KMS-11 (cell line): ENCODE results near the gene KCNQ2.

Source experiments
- H2AFZ ChIP-seq: fragments of 200-600 bp; sonication (generic); 2 replicates; pipeline ENCODE4 v1.6.1; 2016; ENCODE audit warnings: antibody characterized with exemption, mixed run types, low read depth
- H3K27ac ChIP-seq: fragments of 200-600 bp; sonication (generic); 2 replicates; pipeline ENCODE4 v1.6.1; 2016; ENCODE audit warnings: mild to moderate bottlenecking, mixed run types
- H3K27me3 ChIP-seq: fragments of 200-600 bp; sonication (generic); 2 replicates; pipeline ENCODE4 v1.6.1; 2017; ENCODE audit warnings: mild to moderate bottlenecking, low read depth, mixed run types, moderate library complexity; ENCODE audit not compliant: insufficient read depth
- H3K36me3 ChIP-seq: fragments of 200-600 bp; sonication (generic); 2 replicates; pipeline ENCODE4 v1.6.1; 2017; ENCODE audit warnings: mild to moderate bottlenecking, mixed run types; ENCODE audit not compliant: insufficient read depth
- H3K4me1 ChIP-seq: fragments of 200-600 bp; sonication (generic); 2 replicates; pipeline ENCODE4 v1.6.1; 2016; ENCODE audit warnings: mild to moderate bottlenecking, low read depth, mixed run types; ENCODE audit not compliant: poor library complexity, severe bottlenecking
- H3K4me2 ChIP-seq: fragments of 200-600 bp; sonication (generic); 2 replicates; pipeline ENCODE4 v1.7.0; 2016; ENCODE audit warnings: mild to moderate bottlenecking, mixed run types
- H3K4me3 ChIP-seq: fragments of 200-600 bp; sonication (generic); IDR thresholded peaks from 2 replicates; pipeline ENCODE4 v1.6.1; 2017; ENCODE audit warnings: low read depth, low read length, mixed read lengths; ENCODE audit not compliant: insufficient read depth
- H3K79me2 ChIP-seq: fragments of 200-600 bp; sonication (generic); 2 replicates; pipeline ENCODE4 v1.6.1; 2016; ENCODE audit warnings: low read depth, mixed run types; ENCODE audit not compliant: insufficient read depth
- H3K9ac ChIP-seq: fragments of 200-600 bp; sonication (generic); 2 replicates; pipeline ENCODE4 v1.6.1; 2016; ENCODE audit warnings: mild to moderate bottlenecking, mixed run types
- H4K20me1 ChIP-seq: fragments of 200-600 bp; sonication (generic); 2 replicates; pipeline ENCODE4 v1.6.1; 2016; ENCODE audit warnings: mild to moderate bottlenecking, mixed run types; ENCODE audit not compliant: insufficient read depth
- TF ChIP-seq, protein P1 (sequence below): fragments of 200-600 bp; sonication (generic); conservative IDR thresholded peaks from 2 replicates; pipeline ENCODE4 v1.6.1; 2017; ENCODE audit warnings: low read depth, mild to moderate bottlenecking, antibody characterized with exemption, low read length, moderate library complexity, mixed read lengths

Gene KCNQ2

DNA sequence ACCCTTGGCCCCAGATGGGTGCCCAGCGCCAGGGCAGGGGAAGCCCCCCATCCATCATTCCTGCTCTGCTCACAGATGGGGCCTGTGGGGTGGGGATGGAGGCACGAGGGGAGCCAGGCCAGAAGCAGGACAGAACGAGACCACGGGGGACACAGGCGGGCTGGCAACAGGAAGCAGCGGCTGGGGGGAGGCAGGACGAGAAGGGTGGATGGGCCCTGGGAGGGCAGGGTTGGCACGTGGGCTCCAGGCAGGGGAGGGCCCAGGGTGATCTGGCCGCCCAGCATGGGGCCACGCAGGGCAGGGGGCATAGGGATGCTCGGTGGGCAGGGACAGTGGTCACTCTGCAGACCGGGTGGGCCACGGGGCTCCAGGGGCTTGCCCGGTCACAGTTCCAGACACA lies 41.6 kb downstream of the KCNQ2 start:
- Histone ChIP-seq H2AFZ (no peak overlapping the region), H4K20me1 (no peaks in the 10 kb centered on the region), H3K4me1 (no peaks in the 10 kb centered on the region), H3K27ac (no peak overlapping the region), H3K79me2 (no peaks in the 10 kb centered on the region), H3K36me3 (no peaks in the 10 kb centered on the region), H3K4me2 (no peak overlapping the region), H3K9ac (no peak overlapping the region), H3K4me3 (no peak overlapping the region), H3K27me3 (peaks cover 83% of the 10 kb centered on the region)
- TF ChIP-seq, protein P1, sequence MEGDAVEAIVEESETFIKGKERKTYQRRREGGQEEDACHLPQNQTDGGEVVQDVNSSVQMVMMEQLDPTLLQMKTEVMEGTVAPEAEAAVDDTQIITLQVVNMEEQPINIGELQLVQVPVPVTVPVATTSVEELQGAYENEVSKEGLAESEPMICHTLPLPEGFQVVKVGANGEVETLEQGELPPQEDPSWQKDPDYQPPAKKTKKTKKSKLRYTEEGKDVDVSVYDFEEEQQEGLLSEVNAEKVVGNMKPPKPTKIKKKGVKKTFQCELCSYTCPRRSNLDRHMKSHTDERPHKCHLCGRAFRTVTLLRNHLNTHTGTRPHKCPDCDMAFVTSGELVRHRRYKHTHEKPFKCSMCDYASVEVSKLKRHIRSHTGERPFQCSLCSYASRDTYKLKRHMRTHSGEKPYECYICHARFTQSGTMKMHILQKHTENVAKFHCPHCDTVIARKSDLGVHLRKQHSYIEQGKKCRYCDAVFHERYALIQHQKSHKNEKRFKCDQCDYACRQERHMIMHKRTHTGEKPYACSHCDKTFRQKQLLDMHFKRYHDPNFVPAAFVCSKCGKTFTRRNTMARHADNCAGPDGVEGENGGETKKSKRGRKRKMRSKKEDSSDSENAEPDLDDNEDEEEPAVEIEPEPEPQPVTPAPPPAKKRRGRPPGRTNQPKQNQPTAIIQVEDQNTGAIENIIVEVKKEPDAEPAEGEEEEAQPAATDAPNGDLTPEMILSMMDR: no peak

DNA sequence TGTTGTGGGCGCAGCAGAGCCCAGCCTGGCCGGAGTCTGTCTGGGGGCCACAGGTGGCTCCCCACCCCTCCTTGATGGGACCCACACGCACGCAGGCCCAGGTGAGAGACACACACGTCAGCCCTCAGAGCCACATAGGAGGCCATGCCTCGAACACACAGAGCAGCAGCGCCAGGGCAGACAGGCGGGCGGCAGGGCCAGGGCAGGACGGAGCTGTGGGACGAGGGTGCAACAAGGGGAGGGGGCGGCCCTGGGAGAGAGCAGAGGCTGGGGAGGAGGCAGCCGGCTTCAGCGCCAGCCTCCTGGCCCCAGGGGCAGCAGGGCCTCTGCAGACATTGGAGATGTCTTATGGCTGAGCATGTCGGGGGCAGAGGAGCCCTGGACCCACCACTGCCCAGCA lies 42.5 kb downstream of the KCNQ2 start:
- Histone ChIP-seq H3K27ac (no peak overlapping the region), H3K27me3 (peaks cover 83% of the 10 kb centered on the region), H3K79me2 (no peaks in the 10 kb centered on the region), H2AFZ (no peak overlapping the region), H3K4me2 (no peak overlapping the region), H3K9ac (no peak overlapping the region), H3K36me3 (no peaks in the 10 kb centered on the region), H4K20me1 (no peaks in the 10 kb centered on the region), H3K4me1 (no peaks in the 10 kb centered on the region), H3K4me3 (no peak overlapping the region)
- TF ChIP-seq, protein P1: no peak

DNA sequence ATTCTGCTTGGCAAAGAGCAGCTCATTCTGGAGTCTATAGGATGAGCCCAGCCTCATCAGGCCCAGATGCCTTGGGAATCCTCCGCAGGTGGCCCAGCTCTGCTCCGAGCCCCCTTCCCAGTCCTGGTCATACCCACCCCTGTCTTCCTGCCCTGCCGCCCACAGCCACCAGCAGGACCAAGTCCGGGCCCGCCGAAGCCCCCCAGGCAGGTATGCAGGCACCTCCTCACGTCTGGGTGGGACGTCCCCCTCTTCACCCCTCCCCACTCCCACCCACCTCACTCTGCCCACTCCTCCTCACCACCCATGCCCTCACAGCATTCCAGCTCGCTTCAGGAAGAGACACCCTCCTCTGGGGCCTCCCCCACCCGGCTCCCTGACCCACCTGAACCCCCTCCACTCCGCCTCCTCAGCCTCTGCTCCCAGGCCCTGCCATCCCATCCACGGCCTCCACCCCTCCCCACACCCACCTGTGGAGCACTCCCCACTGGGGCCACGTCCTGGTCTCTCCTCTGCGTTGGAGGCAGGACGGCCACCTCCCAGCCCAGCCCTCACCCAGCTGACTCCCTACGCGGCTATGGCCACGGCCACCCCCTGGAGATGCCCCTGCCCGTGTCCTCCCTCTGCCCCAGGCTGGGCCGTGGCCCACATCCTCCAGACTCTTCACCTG lies 43.4 kb downstream of the KCNQ2 start:
- H3K4me3 ChIP-seq: no peak overlapping the region
- no peaks in the 10 kb centered on the region for H3K79me2 ChIP-seq
- no peak overlapping the region for H3K9ac ChIP-seq
- H3K4me1 ChIP-seq: no peaks in the 10 kb centered on the region
- no peak overlapping the region for H2AFZ ChIP-seq
- H3K4me2 ChIP-seq: no peak overlapping the region
- TF ChIP-seq, protein P1: no peak
- no peaks in the 10 kb centered on the region for H4K20me1 ChIP-seq
- peaks cover 83% of the 10 kb centered on the region for H3K27me3 ChIP-seq
- H3K36me3 ChIP-seq: no peaks in the 10 kb centered on the region
- H3K27ac ChIP-seq: no peak overlapping the region

DNA sequence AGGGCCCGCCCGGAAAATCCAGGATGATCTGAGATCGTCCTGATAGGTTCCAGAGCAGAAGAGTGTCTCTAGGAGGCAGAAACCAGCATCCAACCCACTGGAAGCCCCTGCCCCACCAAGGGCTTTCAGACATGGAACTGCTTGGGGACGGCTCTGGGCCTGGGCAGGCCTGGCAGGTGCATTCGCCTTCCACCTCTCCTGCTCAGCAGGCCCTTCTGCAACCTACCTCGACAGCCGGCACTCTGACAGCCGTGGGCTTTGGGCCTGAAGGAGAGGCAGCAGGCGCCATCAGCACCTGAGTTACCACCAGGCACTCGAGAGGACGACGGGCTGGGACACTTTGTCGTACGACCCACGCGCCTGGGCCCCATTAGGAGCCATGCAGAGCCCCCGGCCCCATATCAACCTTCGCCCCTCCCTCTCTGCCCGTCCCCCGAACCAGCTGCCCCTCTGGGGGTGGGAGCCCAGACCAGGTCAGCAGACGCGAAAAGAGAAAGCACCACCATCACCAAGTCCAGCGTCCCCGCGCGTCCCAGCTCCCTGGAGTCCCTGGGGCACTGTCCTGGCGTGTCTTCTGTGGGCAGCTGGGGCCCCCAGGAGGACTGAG lies 44.6 kb downstream of the KCNQ2 start:
- Histone ChIP-seq H4K20me1 (no peaks in the 10 kb centered on the region), H3K4me2 (no peak overlapping the region), H3K9ac (no peak overlapping the region), H2AFZ (no peak overlapping the region), H3K27me3 (peaks cover 85% of the 10 kb centered on the region), H3K4me3 (no peak overlapping the region), H3K27ac (no peak overlapping the region), H3K79me2 (no peaks in the 10 kb centered on the region), H3K4me1 (no peaks in the 10 kb centered on the region), H3K36me3 (no peaks in the 10 kb centered on the region)
- TF ChIP-seq, protein P1: no peak
